HG02623 (cell line): ENCODE data around the gene PRR18.
"Not testable (repeated sequence)": the region's sequence is repeated elsewhere in the genome, so short reads cannot be mapped to it uniquely, and the experiment has no call there.

Source experiments
- ATAC-seq: cut with Tn5 transposase; IDR thresholded peaks from one replicate; pipeline ENCODE4 v1.9.1; 2021; ENCODE audit warnings: moderate library complexity; ENCODE audit not compliant: unreplicated experiment

PRR18 gene

GRCh38 chr6:166308033-166308768 lies at the start of gene PRR18:
PRR18 (minus strand) TSS chr6:166308392; CDS start chr6:166308142, 250 bp downstream.
- ATAC-seq, result peak; percentile 38

GRCh38 chr6:166355552-166355951 lies 47.4 kb upstream of the PRR18 start:
- ATAC-seq, result no peak

- ATAC-seq, result no peak
Observed at GRCh38 chr6:166354965-166355364, 46.8 kb upstream of the PRR18 start.

GRCh38 chr6:166354143-166354542 lies 46.0 kb upstream of the PRR18 start:
- ATAC-seq, result no peak

- no peak for ATAC-seq
Observed at GRCh38 chr6:166353507-166353906, 45.3 kb upstream of the PRR18 start.

- no peak for ATAC-seq
Observed at GRCh38 chr6:166352923-166353322, 44.7 kb upstream of the PRR18 start.

- ATAC-seq, result peak; percentile 99
Observed at GRCh38 chr6:166351715-166352285, 43.6 kb upstream of the PRR18 start.

- no peak for ATAC-seq
Observed at GRCh38 chr6:166348305-166348949, 40.2 kb upstream of the PRR18 start.

- ATAC-seq, result no peak
Observed at GRCh38 chr6:166346965-166347364, 38.8 kb upstream of the PRR18 start.

GRCh38 chr6:166346449-166346848 lies 38.3 kb upstream of the PRR18 start:
- no peak for ATAC-seq

GRCh38 chr6:166345672-166346071 lies 37.5 kb upstream of the PRR18 start:
- ATAC-seq, result not testable (repeated sequence)

- ATAC-seq, result not testable (repeated sequence)
Observed at GRCh38 chr6:166344921-166345320, 36.7 kb upstream of the PRR18 start.

GRCh38 chr6:166344240-166344639 lies 36.0 kb upstream of the PRR18 start:
- no peak for ATAC-seq

GRCh38 chr6:166343150-166343487 lies 34.9 kb upstream of the PRR18 start:
- peak; percentile 17 for ATAC-seq

- ATAC-seq, result peak; percentile 92
Observed at GRCh38 chr6:166342349-166343149, 34.4 kb upstream of the PRR18 start, which contains the start of gene SFT2D1. SFT2D1 (minus strand) TSS chr6:166342545; CDS start chr6:166342481, 64 bp downstream.

GRCh38 chr6:166341977-166342348 lies 33.8 kb upstream of the PRR18 start:
- ATAC-seq, result no peak

- ATAC-seq, result no peak
Observed at GRCh38 chr6:166341464-166341863, 33.3 kb upstream of the PRR18 start.

GRCh38 chr6:166338854-166339253 lies 30.7 kb upstream of the PRR18 start:
- no peak for ATAC-seq

GRCh38 chr6:166336847-166337246 lies 28.7 kb upstream of the PRR18 start:
- no peak for ATAC-seq

GRCh38 chr6:166335378-166336302 lies 27.4 kb upstream of the PRR18 start:
- peak; percentile 46 for ATAC-seq
